MM.1S (cell line): ENCODE measurements around the gene SEMA4B.

Source experiments
- DNase-seq: peaks from one replicate; pipeline ENCODE4 v3.0.0-alpha.2; 2015
- H2AFZ ChIP-seq: fragments of 300-600 bp; sonication (generic); 2 replicates; pipeline ENCODE4 v1.6.0; 2016; ENCODE audit warnings: antibody characterized with exemption, low read length
- H3F3A ChIP-seq: fragments of 300-600 bp; sonication (generic); 2 replicates; pipeline ENCODE4 v1.6.1; 2016; ENCODE audit warnings: mild to moderate bottlenecking, antibody characterized with exemption, low read length, moderate library complexity, mixed read lengths; ENCODE audit not compliant: insufficient read depth
- H3K27ac ChIP-seq: fragments of 300-600 bp; sonication (generic); 2 replicates; pipeline ENCODE4 v1.5.1; 2016; ENCODE audit warnings: mild to moderate bottlenecking, low read length
- H3K27me3 ChIP-seq: fragments of 300-600 bp; sonication (generic); replicated peaks from 2 replicates; pipeline ENCODE4 v1.6.0; 2016; ENCODE audit warnings: low read length; ENCODE audit not compliant: insufficient read depth
- H3K36me3 ChIP-seq: fragments of 300-600 bp; sonication (generic); replicated peaks from 2 replicates; pipeline ENCODE4 v1.6.1; 2016; ENCODE audit warnings: mild to moderate bottlenecking, low read length, mixed read lengths; ENCODE audit not compliant: insufficient read depth
- H3K4me1 ChIP-seq: fragments of 300-600 bp; sonication (generic); 2 replicates; pipeline ENCODE4 v1.6.1; 2016; ENCODE audit warnings: low read length, mixed read lengths
- H3K4me2 ChIP-seq: fragments of 300-600 bp; sonication (generic); 2 replicates; pipeline ENCODE4 v1.6.0; 2016; ENCODE audit warnings: low read depth, low read length
- H3K4me3 ChIP-seq: fragments of 300-600 bp; sonication (generic); 2 replicates; pipeline ENCODE4 v1.5.1; 2016; ENCODE audit warnings: low read length, mixed read lengths
- H3K79me2 ChIP-seq: fragments of 300-600 bp; sonication (generic); 2 replicates; pipeline ENCODE4 v1.6.1; 2016; ENCODE audit warnings: mixed run types, low read length, mixed read lengths
- H3K9ac ChIP-seq: fragments of 300-600 bp; sonication (generic); 2 replicates; pipeline ENCODE4 v1.6.1; 2016; ENCODE audit warnings: low read length, mixed read lengths
- H3K9me2 ChIP-seq: fragments of 300-600 bp; sonication (generic); replicated peaks from 2 replicates; pipeline ENCODE4 v1.6.1; 2016; ENCODE audit warnings: mild to moderate bottlenecking, low read length, mixed read lengths; ENCODE audit not compliant: insufficient read depth
- H3K9me3 ChIP-seq: fragments of 300-600 bp; sonication (generic); replicated peaks from 2 replicates; pipeline ENCODE4 v1.6.1; 2016; ENCODE audit warnings: mild to moderate bottlenecking, low read length, mixed read lengths; ENCODE audit not compliant: insufficient read depth
- H4K20me1 ChIP-seq: fragments of 300-600 bp; sonication (generic); 2 replicates; pipeline ENCODE4 v1.6.1; 2016; ENCODE audit warnings: mild to moderate bottlenecking, low read length, moderate library complexity, mixed read lengths; ENCODE audit not compliant: insufficient read depth
- CTCF ChIP-seq: fragments of 300-600 bp; sonication (generic); IDR thresholded peaks from 2 replicates; pipeline ENCODE4 v1.5.1; 2016; ENCODE audit warnings: antibody characterized with exemption, low read length, mixed read lengths
- EZH2 ChIP-seq: fragments of 300-600 bp; sonication (generic); optimal IDR thresholded peaks from 2 replicates; pipeline ENCODE3; 2017; ENCODE audit warnings: low read depth, mild to moderate bottlenecking, antibody characterized with exemption, low read length, mixed read lengths
- EZH2phosphoT487 ChIP-seq: fragments of 300-600 bp; sonication (generic); IDR thresholded peaks from 2 replicates; pipeline ENCODE4 v1.6.1; 2018; ENCODE audit warnings: antibody characterized with exemption, low read length

SEMA4B gene

DNA sequence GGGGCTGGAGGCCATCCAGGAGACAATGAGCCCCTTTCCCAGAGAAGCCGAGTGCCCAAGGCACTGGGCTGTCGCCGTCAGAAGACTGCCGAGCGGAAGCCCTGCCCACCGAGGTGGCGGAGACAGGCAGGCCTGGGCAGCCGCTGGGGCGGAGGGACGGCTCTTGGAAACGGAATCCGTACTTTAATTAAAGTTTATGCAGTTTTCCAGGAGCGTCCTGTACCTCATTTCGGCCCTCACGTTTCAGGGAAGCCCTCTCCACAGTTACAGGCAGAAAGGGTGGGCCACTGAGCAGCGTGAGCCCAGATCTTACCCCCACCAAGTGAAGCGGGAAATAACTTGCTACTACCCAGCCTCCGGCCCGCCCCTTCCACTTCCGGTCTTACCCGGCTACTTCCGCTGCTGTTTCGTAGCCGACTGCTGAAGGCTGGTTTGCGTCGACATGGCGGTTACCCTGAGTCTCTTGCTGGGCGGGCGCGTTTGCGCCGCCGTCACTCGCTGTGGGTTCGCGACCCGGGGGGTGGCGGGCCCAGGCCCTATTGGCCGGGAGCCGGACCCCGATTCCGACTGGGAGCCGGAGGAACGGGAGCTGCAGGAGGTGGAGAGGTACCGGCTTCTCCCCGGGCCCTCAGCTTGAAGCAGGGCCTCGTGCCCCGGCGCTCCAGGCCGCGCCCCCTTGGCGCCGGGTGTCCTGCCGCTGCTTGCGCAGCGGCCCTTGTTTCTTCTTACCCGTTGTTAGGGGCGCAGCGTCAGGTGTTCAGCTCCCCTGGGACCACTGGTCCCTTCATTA, 64.3 kb downstream of the SEMA4B start, which contains the start of gene NGRN:
Gene NGRN, plus strand, starts transcription at position 402 of the 790 bp plus-strand sequence. Its CDS starts 41 bp downstream, at position 443.
- Histone ChIP-seq H3K27ac (peak within 1 kb of the TSS; percentile 81), H3K9me2 (no peaks in the 10 kb centered on the region), H3K9ac (peak within 1 kb of the TSS; percentile 90), H4K20me1 (peaks cover 6% of the 10 kb centered on the region; the same call in 1 of the 2 replicates), H2AFZ (peak within 1 kb of the TSS; percentile 88), H3K9me3 (no peaks in the 10 kb centered on the region), H3K4me3 (peak within 1 kb of the TSS; percentile 84), H3K4me1 (peaks cover 14% of the 10 kb centered on the region), H3K79me2 (peaks cover 51% of the 10 kb centered on the region), H3K27me3 (no peaks in the 10 kb centered on the region), H3F3A (0 out of 2 replicates have a peak, but pooled peaks cover 11% of the 10 kb centered on the region), H3K4me2 (peak within 1 kb of the TSS; percentile 88), H3K36me3 (no peaks in the 10 kb centered on the region)
- TF ChIP-seq CTCF = no peak
- no peak for TF ChIP-seq EZH2phosphoT487
- TF ChIP-seq EZH2 = no peak
- peak; percentile 95 for DNase-seq

- TF ChIP-seq CTCF (no peak), EZH2 (no peak), EZH2phosphoT487 (no peak)
- Histone ChIP-seq H3K9me3 (no peaks in the 10 kb centered on the region), H3K27me3 (no peaks in the 10 kb centered on the region), H3K36me3 (no peaks in the 10 kb centered on the region), H3K9me2 (no peaks in the 10 kb centered on the region), H3K79me2 (peaks cover 57% of the 10 kb centered on the region), H3F3A (0 out of 2 replicates have a peak, but pooled peaks cover 11% of the 10 kb centered on the region), H3K4me2 (peak overlapping the region; percentile 88), H2AFZ (peak overlapping the region; percentile 88), H3K27ac (peak overlapping the region; percentile 81), H3K4me3 (peak overlapping the region; percentile 84), H3K9ac (peak overlapping the region; percentile 90), H4K20me1 (peaks cover 6% of the 10 kb centered on the region; the same call in 1 of the 2 replicates), H3K4me1 (peaks cover 14% of the 10 kb centered on the region)
- DNase-seq = no peak
These were observed 64.9 kb downstream of the SEMA4B start for GRCh38 chr15:90266061-90266431.

DNA sequence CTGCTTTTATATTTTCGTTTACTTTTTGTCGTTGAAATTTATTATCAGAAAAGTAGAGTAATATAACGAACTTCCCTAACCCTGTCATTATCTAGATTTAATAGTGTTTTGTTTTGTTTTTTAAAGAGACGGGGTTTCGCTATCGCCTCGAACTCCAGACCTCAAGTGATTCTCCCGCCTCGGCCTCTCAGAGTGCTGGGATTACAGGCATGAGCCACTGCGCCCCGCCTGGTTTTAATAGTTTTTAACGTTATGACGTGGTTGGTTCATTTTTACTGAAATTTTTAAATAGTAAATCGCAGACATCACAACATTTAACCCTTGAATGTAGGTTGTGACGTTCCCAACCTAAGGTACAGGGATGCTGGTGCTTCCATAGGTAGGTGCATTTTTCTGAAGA, 65.4 kb downstream of the SEMA4B start:
- Histone ChIP-seq H3K4me3 (peak overlapping the region; percentile 84), H3K79me2 (peaks cover 61% of the 10 kb centered on the region), H3K4me1 (peaks cover 14% of the 10 kb centered on the region), H3K9me2 (no peaks in the 10 kb centered on the region), H3K27ac (peak overlapping the region; percentile 81; the same call in 1 of the 2 replicates), H4K20me1 (peaks cover 6% of the 10 kb centered on the region; the same call in 1 of the 2 replicates), H3F3A (0 out of 2 replicates have a peak, but pooled peaks cover 11% of the 10 kb centered on the region), H3K9me3 (no peaks in the 10 kb centered on the region), H3K36me3 (no peaks in the 10 kb centered on the region), H3K4me2 (peak overlapping the region; percentile 88), H2AFZ (peak overlapping the region; percentile 88; the same call in 1 of the 2 replicates), H3K27me3 (no peaks in the 10 kb centered on the region), H3K9ac (peak overlapping the region; percentile 90)
- TF ChIP-seq CTCF (0 out of 2 replicates have a peak, but pooled peaks have one; percentile 6), EZH2 (no peak)
- peak; percentile 21 for DNase-seq
